K562 (cell line): ENCODE measurements around the gene PPIL6. TPM values are rescaled to one million over a fixed set of nuclear protein-coding genes. Genes with fewer than 3 reads are reported as not detected.

ENCODE experiments used
- ATAC-seq: fragments of 200-7000 bp; cut with Tn5 transposase; 3 replicates; pipeline ENCODE4 v1.9.1; 2020; ENCODE audit warnings: moderate library complexity
- BruUV-seq: library from RNA; stranded (reverse); fragments of 400-500 nt; replicated peaks from 2 replicates; lab custom pipeline; 2021; lab: Mats Ljungman, UMichigan
- CTCF ChIA-PET: fragments of 300-600 bp; formaldehyde crosslinking; extraction: SDS; loops from one replicate; lab custom pipeline; 2021; ENCODE audit warnings: low intra/inter-chr PET ratio; lab: Yijun Ruan, JAX
- POLR2A ChIA-PET: fragments of 300-600, 350-650 bp; sonication (Branson Sonifier 250); formaldehyde crosslinking; extraction: SDS; loops from one replicate; lab custom pipeline; 2021; ENCODE audit warnings: antibody characterized with exemption, inconsistent platforms; lab: Yijun Ruan, JAX
- DNase-seq, 4 experiments: peaks; one replicate each; pipeline versions ENCODE4 v3.0.0 to v3.0.0-alpha.2; 2011 to 2018; ENCODE audit warnings: low spot score in 3 of 4, mixed read lengths in 3 of 4; ENCODE audit errors: extremely low read depth in 1 of 4
- FAIRE-seq: peaks from 2 replicates; lab custom pipeline; 2011; peaks lifted over from hg19 to GRCh38; lab: Jason Lieb, UNC
- H2AFZ ChIP-seq: 2 replicates; pipeline ENCODE4 v1.6.0; 2011; ENCODE audit warnings: low read depth, low read length, control low read depth, inconsistent platforms
- H3K27ac ChIP-seq: fragments of 200-600 bp; 3 replicates; pipeline ENCODE4 v1.8.0; 2011; ENCODE audit warnings: low read depth, mild to moderate bottlenecking, control low read depth, inconsistent platforms, low read length, moderate library complexity, mixed read lengths; ENCODE audit errors: extremely low read depth
- H3K27me3 ChIP-seq, 2 experiments: fragments of 300-600 bp in 1 of 2; 2 replicates in 1 of 2; 3 replicates in 1 of 2; pipeline versions ENCODE4 v1.6.0 to v1.8.0; 2011; ENCODE audit warnings: inconsistent platforms in 2 of 2, low read length in 2 of 2, mild to moderate bottlenecking in 1 of 2, mixed read lengths in 1 of 2, moderate library complexity in 1 of 2; ENCODE audit not compliant: control insufficient read depth in 2 of 2, insufficient read depth in 2 of 2
- H3K36me3 ChIP-seq: fragments of 300-600 bp; 3 replicates; pipeline ENCODE4 v1.8.0; 2011; ENCODE audit warnings: mild to moderate bottlenecking, low read length, inconsistent platforms; ENCODE audit not compliant: control insufficient read depth, insufficient read depth
- H3K4me1 ChIP-seq, 2 experiments: fragments of 200-600 bp in 1 of 2; replicated peaks in 1 of 2; 2 replicates in 1 of 2; 3 replicates in 1 of 2; pipeline versions ENCODE4 v1.5.1 to v1.8.0; 2011; ENCODE audit warnings: inconsistent platforms in 2 of 2, low read length in 2 of 2, mild to moderate bottlenecking in 1 of 2, mixed read lengths in 1 of 2, moderate library complexity in 1 of 2; ENCODE audit not compliant: control insufficient read depth in 2 of 2, insufficient read depth in 2 of 2
- H3K4me2 ChIP-seq: 2 replicates; pipeline ENCODE4 v1.6.1; 2011; ENCODE audit warnings: low read length, control low read depth, inconsistent platforms, mixed read lengths; ENCODE audit not compliant: insufficient read depth
- H3K4me3 ChIP-seq: fragments of 200-600 bp; sonication (generic), shearing (Covaris generic); 2 replicates; pipeline ENCODE4 v1.5.1; 2016; ENCODE audit warnings: control low read depth, inconsistent platforms
- H3K79me2 ChIP-seq: fragments of 200-600 bp; 3 replicates; pipeline ENCODE4 v1.8.0; 2011; ENCODE audit warnings: low read length, inconsistent platforms; ENCODE audit not compliant: control insufficient read depth, insufficient read depth
- H3K9ac ChIP-seq, 2 experiments: 2 replicates each; pipeline versions ENCODE4 v1.6.0 to v1.6.1; 2011; ENCODE audit warnings: low read depth in 2 of 2, low read length in 2 of 2, control low read depth in 1 of 2, inconsistent platforms in 1 of 2, mild to moderate bottlenecking in 1 of 2, mixed read lengths in 1 of 2; ENCODE audit not compliant: insufficient read depth in 1 of 2
- H3K9me1 ChIP-seq: one replicate; pipeline ENCODE4 v1.6.0; 2011; ENCODE audit warnings: inconsistent platforms, mild to moderate bottlenecking, low read length, moderate library complexity; ENCODE audit not compliant: control insufficient read depth, insufficient read depth
- H3K9me3 ChIP-seq: replicated peaks from 2 replicates; pipeline ENCODE4 v1.5.1; 2011; ENCODE audit warnings: low read depth, low read length, inconsistent platforms; ENCODE audit not compliant: control insufficient read depth, insufficient read depth
- H4K20me1 ChIP-seq: replicated peaks from 2 replicates; pipeline ENCODE4 v1.6.1; 2011; ENCODE audit warnings: low read length, inconsistent platforms, mixed read lengths; ENCODE audit not compliant: control insufficient read depth, insufficient read depth
- CCNT2 ChIP-seq: IDR thresholded peaks from 2 replicates; pipeline ENCODE4 v1.6.1; 2011; ENCODE audit warnings: borderline replicate concordance, low read depth, mild to moderate bottlenecking, moderate library complexity, mixed read lengths, low read length; ENCODE audit not compliant: insufficient read length; ENCODE audit errors: extremely low read depth
- ELK1 ChIP-seq: sonication (generic); formaldehyde crosslinking; IDR thresholded peaks from 2 replicates; pipeline ENCODE4 v1.8.1; 2022; ENCODE audit warnings: missing genetic modification reagents
- RAD51 ChIP-seq: fragments of 450-650 bp; IDR thresholded peaks from 2 replicates; pipeline ENCODE4 v1.7.1; 2016; ENCODE audit warnings: low read depth, mild to moderate bottlenecking, borderline replicate concordance
- RBM39 ChIP-seq: fragments of 200-400 bp; formaldehyde crosslinking; optimal IDR thresholded peaks from 2 replicates; pipeline ENCODE3; 2018; ENCODE audit warnings: low read depth, low read length
- ZBED1 ChIP-seq: IDR thresholded peaks from 2 replicates; pipeline ENCODE4 v1.6.1; 2014
- ZBTB26 ChIP-seq: fragments of 450-650 bp; formaldehyde crosslinking; IDR thresholded peaks from 2 replicates; pipeline ENCODE4 v1.4.0; 2022; ENCODE audit warnings: missing genetic modification characterization
- ZNF717 ChIP-seq: fragments of 250-450 bp; sonication (Bioruptor Pico); IDR thresholded peaks from 2 replicates; pipeline ENCODE4 v1.5.0; 2021
- WGBS: fragments of 100-300 bp; shearing (Covaris generic); methylation state at CpG from one replicate; pipeline ENCODE4 v1.1.6; 2016; ENCODE audit warnings: low coverage, mixed read lengths; ENCODE audit not compliant: insufficient coverage; ENCODE audit errors: missing lambda C conversion rate; 5-methylcytosine and 5-hydroxymethylcytosine counted together
- in situ Hi-C: fragments of 300-500 bp; cut with MboI; formaldehyde crosslinking; loops from 4 replicates; pipeline ENCODE4 v1.15.0; 2018; ENCODE audit warnings: inconsistent platforms, mixed read lengths
- intact Hi-C: fragments of 100-400 bp; cut with micrococcal nuclease; formaldehyde crosslinking; loops from 2 replicates; pipeline ENCODE4 v1.14.2; 2022
- polyA plus RNA-seq, 8 experiments: library from polyadenylated mRNA; depleted of rRNA in 4 of 8; stranded (reverse) in 5 of 8; unstranded in 3 of 8; fragments of >200 nt; fragmentation: Nextera tagmentation in 2 of 8; fragmentation: Illumina TruSeq in 1 of 8; extraction: Ambion mirVana in 2 of 8; extraction: Trizol in 1 of 8; gene quantifications; 2 replicates each; pipeline versions ENCODE4 v1.2.1 to v1.2.3, GENCODE V29; 2011 to 2014; ENCODE audit warnings: inconsistent platforms in 1 of 8, missing spikeins in 1 of 8
- total RNA-seq, 7 experiments: library from RNA; depleted of rRNA in 6 of 7; stranded (reverse); fragments of >200 nt in 6 of 7; fragmentation: Illumina TruSeq in 2 of 7; extraction: Trizol in 2 of 7; gene quantifications; 2 replicates each; pipeline versions ENCODE4 v1.2.1 to v1.2.3, GENCODE V29; 2011 to 2021; ENCODE audit warnings: low replicate concordance in 1 of 7

The PPIL6 gene
- total and polyA plus RNA-seq, 9 of the 15 experiments (the other 6 are each of a cell fraction or from before 2014, with no cell fraction given) = 0.03 to 0.98 (median 0.41) TPM; not detected in 1

GRCh38 chr6:109485266-109485935 is 45.0 kb upstream of the PPIL6 start:
- ATAC-seq (no peak), FAIRE-seq (no peak), DNase-seq (no peak)
- 55% methylated on average over 3 of the region's 3 CpGs for WGBS
- H3K27me3 ChIP-seq = no peaks in the 10 kb centered on the region
- H3K9me1 ChIP-seq = no peaks in the 10 kb centered on the region
- H3K27ac ChIP-seq = no peak overlapping the region
- H4K20me1 ChIP-seq = no peaks in the 10 kb centered on the region
- H3K9ac ChIP-seq = no peak overlapping the region
- BruUV-seq = no TSS peak
- in situ Hi-C loops = no loop called here
- intact Hi-C loops = no loop called here
- H3K4me2 ChIP-seq = no peak overlapping the region
- H3K4me1 ChIP-seq = peaks cover 19 to 20% of the 10 kb centered on the region in 2 experiments
- no peaks in the 10 kb centered on the region for H3K9me3 ChIP-seq
- no peak overlapping the region for H2AFZ ChIP-seq
- H3K36me3 ChIP-seq = peaks cover 16% of the 10 kb centered on the region
- peaks cover 26% of the 10 kb centered on the region for H3K79me2 ChIP-seq
- ChIA-PET POLR2A (interaction anchor here (1.2 to 1.7 kb wide), 2 partner anchors 12 to 21 kb away, joined by 3 to 5 read pairs; no protein-coding TSS in a partner anchor), CTCF (no interaction called here)
- no peak overlapping the region for H3K4me3 ChIP-seq
- no peak for TF ChIP-seq ZBTB26 (CRISPR knock-in tag)
- TF ChIP-seq RAD51 = no peak
- TF ChIP-seq ELK1 = no peak
- TF ChIP-seq ZNF717 (CRISPR knock-in tag) = no peak
- TF ChIP-seq CCNT2 = no peak
- no peak for TF ChIP-seq ZBED1
- no peak for TF ChIP-seq RBM39
